ENCODE results near the gene XRCC4.

GRCh38 chr5:83156001-83156400 lies 78.7 kb downstream of the XRCC4 start:
- TF ChIP-seq CTCF (IDR thresholded peaks at IDR 0.05; ENCODE audit: low read depth, low read length, missing input control), result no peak
- no peak for TF ChIP-seq SP1 (IDR thresholded peaks at IDR 0.05)
- TF ChIP-seq MAX (IDR thresholded peaks at IDR 0.05), result no peak
- TF ChIP-seq TAF1 (conservative IDR thresholded peaks at IDR 0.05), result no peak
- no peak for TF ChIP-seq RAD21 (IDR thresholded peaks at IDR 0.05)
- no peak for TF ChIP-seq EGR1 (IDR thresholded peaks at IDR 0.05; ENCODE audit: low read depth in 2 of 2)
- TF ChIP-seq JUND (IDR thresholded peaks at IDR 0.05), result no peak
- no peak for TF ChIP-seq ZBTB33 (IDR thresholded peaks at IDR 0.05)
